AG10803 (cell line): ENCODE data around the gene CKAP2L.

Experiments used
- DNase-seq: peaks from one replicate; pipeline ENCODE4 v3.0.0; 2010; ENCODE audit warnings: low read depth
- H3K4me3 ChIP-seq: 2 replicates; pipeline ENCODE4 v1.5.1; 2011; ENCODE audit warnings: mild to moderate bottlenecking, low read length, control low read depth
- CTCF ChIP-seq: conservative IDR thresholded peaks from 2 replicates; pipeline ENCODE4 v1.5.1; 2011; ENCODE audit warnings: mild to moderate bottlenecking, low read length, control low read depth, inconsistent platforms

The CKAP2L gene

DNA sequence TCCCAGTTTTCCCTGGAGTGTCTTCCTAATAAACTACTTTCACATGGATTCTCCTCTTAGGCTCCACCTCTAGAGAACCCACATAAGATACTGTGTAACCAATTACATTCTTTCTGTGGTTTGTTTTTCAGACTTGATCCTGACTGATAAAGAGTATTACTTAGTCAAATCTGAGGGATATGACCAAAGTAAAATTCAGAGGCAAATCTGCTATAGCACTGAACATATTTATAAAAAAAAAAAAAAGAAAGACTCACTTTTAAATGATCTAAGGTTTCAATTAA is 13.9 kb downstream of the CKAP2L start:
- peak; percentile 46 for DNase-seq
- no peak overlapping the region for H3K4me3 ChIP-seq
- TF ChIP-seq CTCF: no peak

- no peak overlapping the region for H3K4me3 ChIP-seq
- peak; percentile 99 for TF ChIP-seq CTCF
- DNase-seq: peak; percentile 79
Observed at GRCh38 chr2:112749755-112750559, 14.5 kb downstream of the CKAP2L start.

DNA sequence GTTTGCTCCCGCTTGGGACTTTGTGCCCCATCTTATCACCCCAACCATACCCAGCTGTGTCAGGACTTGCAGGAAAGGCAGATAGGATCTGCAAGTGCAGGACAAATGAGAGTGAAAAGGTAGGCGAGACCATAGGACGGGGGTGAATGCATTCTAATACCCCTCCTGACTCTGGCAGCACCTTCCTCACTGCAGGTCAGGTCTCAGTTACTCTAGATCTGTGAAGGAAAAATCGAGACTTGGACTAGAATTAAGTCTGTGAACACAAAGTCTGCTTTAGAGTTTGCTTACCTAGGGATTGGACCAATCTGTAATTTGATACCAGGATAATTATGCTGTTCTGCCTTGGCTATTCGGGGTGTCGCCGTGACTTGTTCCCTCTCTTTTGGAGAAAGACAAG is 23.9 kb downstream of the CKAP2L start:
- H3K4me3 ChIP-seq: no peak overlapping the region
- no peak for TF ChIP-seq CTCF
- no peak for DNase-seq

GRCh38 chr2:112737542-112738232 is 26.7 kb downstream of the CKAP2L start:
- TF ChIP-seq CTCF: no peak
- H3K4me3 ChIP-seq: no peak overlapping the region
- no peak for DNase-seq

DNA sequence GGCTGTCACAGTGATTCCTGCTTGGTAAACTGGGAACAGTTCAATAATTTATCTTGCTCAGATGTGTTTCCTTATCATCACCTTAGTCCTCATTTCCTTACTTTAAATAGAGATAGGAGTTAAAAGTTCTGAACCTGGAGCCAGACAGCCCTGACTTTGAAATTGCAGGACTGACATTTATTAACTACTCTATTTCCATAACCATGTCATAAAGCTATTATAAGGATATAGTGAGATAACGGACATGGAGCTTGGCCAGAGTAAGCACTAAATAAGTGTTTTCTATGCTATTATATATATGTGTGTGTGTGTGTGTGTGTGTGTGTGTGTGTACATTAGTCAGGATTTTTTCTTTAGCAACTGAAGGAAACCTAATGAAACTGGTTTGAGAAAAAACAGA is 30.5 kb downstream of the CKAP2L start:
- no peak overlapping the region for H3K4me3 ChIP-seq
- no peak for TF ChIP-seq CTCF
- DNase-seq: no peak

- no peak for DNase-seq
- TF ChIP-seq CTCF: no peak
- no peak overlapping the region for H3K4me3 ChIP-seq
Observed at GRCh38 chr2:112733456-112733855, 31.0 kb downstream of the CKAP2L start.

- DNase-seq: no peak
- H3K4me3 ChIP-seq: no peak overlapping the region
- no peak for TF ChIP-seq CTCF
Observed at GRCh38 chr2:112731479-112731878, 32.9 kb downstream of the CKAP2L start.
